ENCODE results near the gene PCDH9.

The PCDH9 gene

DNA sequence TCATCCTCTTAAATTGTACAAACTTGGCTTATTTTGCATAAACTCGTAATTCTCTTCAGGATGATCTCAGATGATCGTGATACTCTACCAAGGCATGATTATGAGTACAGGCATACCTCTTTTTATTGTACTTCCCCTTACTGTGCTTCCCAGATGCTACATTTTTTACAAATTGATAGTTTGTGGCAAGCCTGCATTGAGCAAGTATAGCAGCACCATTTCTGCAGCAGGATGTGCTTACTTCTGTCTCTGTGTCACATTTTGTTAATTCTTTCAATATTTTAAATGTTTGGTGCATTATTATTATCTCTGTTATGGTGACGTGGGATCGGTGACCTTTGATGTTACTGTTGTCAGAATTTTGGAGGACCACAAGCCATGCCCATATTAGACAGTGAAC is 752.3 kb downstream of the PCDH9 start:
- H3K4me1 ChIP-seq (ENCODE audit: control insufficient read depth in 1 of 2, insufficient read depth in 2 of 2, low read length in 2 of 2), result no peaks in the 10 kb centered on the region
- no peaks in the 10 kb centered on the region for H3K9me3 ChIP-seq (ENCODE audit: control insufficient read depth in 1 of 2, low read length in 2 of 2)
- H3K27me3 ChIP-seq (ENCODE audit: control insufficient read depth in 1 of 2, insufficient read depth in 2 of 2, low read length in 2 of 2), result no peaks in the 10 kb centered on the region
- H3K4me3 ChIP-seq (ENCODE audit: low read depth in 1 of 2, low read length in 2 of 2), result no peak overlapping the region
- H3K36me3 ChIP-seq (ENCODE audit: control insufficient read depth in 1 of 2, insufficient read depth in 2 of 2, low read length in 2 of 2), result no peaks in the 10 kb centered on the region
- no peak overlapping the region for H3K9ac ChIP-seq (ENCODE audit: low read depth in 1 of 2, low read length in 2 of 2)
- no peak overlapping the region for H3K27ac ChIP-seq (ENCODE audit: low read depth, low read length)

DNA sequence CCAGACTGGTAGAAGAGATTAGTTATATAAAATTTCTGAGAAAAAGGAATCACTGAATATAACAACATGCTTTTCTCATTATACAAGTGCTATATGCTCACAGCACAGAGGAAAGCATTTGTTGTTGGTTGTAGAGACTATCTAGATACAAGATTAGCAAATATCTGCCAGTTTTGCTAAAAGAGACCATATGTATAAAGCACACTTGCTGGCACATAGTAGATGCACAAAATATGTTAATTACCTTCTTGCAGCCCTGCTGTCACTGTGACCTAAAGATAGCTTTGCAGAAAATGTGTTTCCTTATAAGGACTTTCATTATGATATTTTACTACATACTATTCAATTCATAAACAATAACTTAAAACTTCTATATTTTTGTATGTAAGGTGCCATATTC is 755.1 kb downstream of the PCDH9 start:
- no peaks in the 10 kb centered on the region for H3K9me3 ChIP-seq (ENCODE audit: control insufficient read depth in 1 of 2, low read length in 2 of 2)
- H3K27ac ChIP-seq (ENCODE audit: low read depth, low read length), result no peak overlapping the region
- no peak overlapping the region for H3K9ac ChIP-seq (ENCODE audit: low read depth in 1 of 2, low read length in 2 of 2)
- no peaks in the 10 kb centered on the region for H3K4me1 ChIP-seq (ENCODE audit: control insufficient read depth in 1 of 2, insufficient read depth in 2 of 2, low read length in 2 of 2)
- H3K4me3 ChIP-seq (ENCODE audit: low read depth in 1 of 2, low read length in 2 of 2), result no peak overlapping the region
- no peaks in the 10 kb centered on the region for H3K36me3 ChIP-seq (ENCODE audit: control insufficient read depth in 1 of 2, insufficient read depth in 2 of 2, low read length in 2 of 2)
- H3K27me3 ChIP-seq (ENCODE audit: control insufficient read depth in 1 of 2, insufficient read depth in 2 of 2, low read length in 2 of 2), result no peaks in the 10 kb centered on the region

DNA sequence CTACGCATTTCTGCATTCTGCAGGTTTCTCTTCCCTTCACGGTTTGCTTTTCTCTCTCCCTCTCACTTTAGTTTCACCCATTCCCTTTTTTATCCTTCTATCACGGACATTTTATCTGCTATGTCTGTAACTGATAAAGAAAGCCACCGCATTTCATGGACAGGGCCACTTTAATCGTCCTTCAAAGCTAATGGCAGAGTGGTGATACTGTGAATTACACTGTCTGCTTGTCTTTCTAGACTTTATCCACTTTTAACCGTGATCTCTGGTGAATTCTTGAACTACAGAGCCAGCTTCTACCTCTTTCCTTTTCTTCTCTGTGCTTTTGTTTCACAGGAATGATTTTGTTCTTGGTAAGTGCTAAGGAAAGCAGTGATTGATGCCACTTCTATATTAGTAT is 760.4 kb downstream of the PCDH9 start:
- H3K9ac ChIP-seq (ENCODE audit: low read depth in 1 of 2, low read length in 2 of 2), result no peak overlapping the region
- no peaks in the 10 kb centered on the region for H3K4me1 ChIP-seq (ENCODE audit: control insufficient read depth in 1 of 2, insufficient read depth in 2 of 2, low read length in 2 of 2)
- no peak overlapping the region for H3K27ac ChIP-seq (ENCODE audit: low read depth, low read length)
- no peak overlapping the region for H3K4me3 ChIP-seq (ENCODE audit: low read depth in 1 of 2, low read length in 2 of 2)
- no peaks in the 10 kb centered on the region for H3K36me3 ChIP-seq (ENCODE audit: control insufficient read depth in 1 of 2, insufficient read depth in 2 of 2, low read length in 2 of 2)
- H3K9me3 ChIP-seq (ENCODE audit: control insufficient read depth in 1 of 2, low read length in 2 of 2), result no peaks in the 10 kb centered on the region
- H3K27me3 ChIP-seq (ENCODE audit: control insufficient read depth in 1 of 2, insufficient read depth in 2 of 2, low read length in 2 of 2), result no peaks in the 10 kb centered on the region

DNA sequence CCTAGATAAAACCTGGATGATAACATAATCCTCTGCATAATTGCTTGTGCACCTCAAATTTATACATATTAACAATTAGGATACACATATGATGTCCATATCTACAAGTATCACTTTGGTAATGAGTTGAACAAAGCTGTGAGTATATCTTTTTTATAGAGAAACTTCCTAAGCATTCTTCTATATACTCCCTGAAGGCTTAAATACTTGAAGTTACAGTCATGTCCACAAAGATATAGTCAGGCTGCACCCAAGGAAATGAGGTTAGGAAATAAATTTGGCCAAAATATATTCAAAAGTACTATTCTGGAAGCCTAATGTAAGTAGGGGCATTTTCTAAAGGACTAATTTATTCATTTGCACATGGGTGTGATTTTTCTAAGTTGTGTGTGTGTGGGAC is 761.5 kb downstream of the PCDH9 start:
- Histone ChIP-seq H3K9me3 (ENCODE audit: control insufficient read depth in 1 of 2, low read length in 2 of 2) (no peaks in the 10 kb centered on the region), H3K4me3 (ENCODE audit: low read depth in 1 of 2, low read length in 2 of 2) (no peak overlapping the region), H3K4me1 (ENCODE audit: control insufficient read depth in 1 of 2, insufficient read depth in 2 of 2, low read length in 2 of 2) (no peaks in the 10 kb centered on the region), H3K9ac (ENCODE audit: low read depth in 1 of 2, low read length in 2 of 2) (no peak overlapping the region), H3K36me3 (ENCODE audit: control insufficient read depth in 1 of 2, insufficient read depth in 2 of 2, low read length in 2 of 2) (no peaks in the 10 kb centered on the region), H3K27me3 (ENCODE audit: control insufficient read depth in 1 of 2, insufficient read depth in 2 of 2, low read length in 2 of 2) (no peaks in the 10 kb centered on the region), H3K27ac (ENCODE audit: low read depth, low read length) (no peak overlapping the region)

DNA sequence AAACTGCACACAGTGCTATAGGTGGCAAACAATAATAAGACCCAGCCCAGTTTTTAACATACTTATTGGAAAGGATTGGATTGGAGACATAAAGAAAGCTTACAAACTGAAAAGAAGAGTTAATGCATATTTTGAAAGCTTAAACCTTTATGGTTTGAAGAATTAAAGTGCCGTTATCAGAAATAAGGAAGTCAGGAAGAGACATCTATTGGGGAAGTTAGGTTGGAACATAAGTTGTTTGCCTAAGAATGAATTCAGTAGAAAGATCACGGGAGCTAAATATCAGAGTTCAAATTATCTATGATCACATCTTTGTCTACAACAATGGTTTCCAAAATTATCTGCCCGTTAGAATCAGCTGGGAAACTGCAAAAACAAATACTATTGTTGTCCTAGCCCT is 767.9 kb downstream of the PCDH9 start:
- H3K4me3 ChIP-seq (ENCODE audit: low read depth in 1 of 2, low read length in 2 of 2), result no peak overlapping the region
- no peaks in the 10 kb centered on the region for H3K4me1 ChIP-seq (ENCODE audit: control insufficient read depth in 1 of 2, insufficient read depth in 2 of 2, low read length in 2 of 2)
- no peaks in the 10 kb centered on the region for H3K27me3 ChIP-seq (ENCODE audit: control insufficient read depth in 1 of 2, insufficient read depth in 2 of 2, low read length in 2 of 2)
- H3K9me3 ChIP-seq (ENCODE audit: control insufficient read depth in 1 of 2, low read length in 2 of 2), result no peaks in the 10 kb centered on the region
- no peak overlapping the region for H3K9ac ChIP-seq (ENCODE audit: low read depth in 1 of 2, low read length in 2 of 2)
- no peak overlapping the region for H3K27ac ChIP-seq (ENCODE audit: low read depth, low read length)
- no peaks in the 10 kb centered on the region for H3K36me3 ChIP-seq (ENCODE audit: control insufficient read depth in 1 of 2, insufficient read depth in 2 of 2, low read length in 2 of 2)

DNA sequence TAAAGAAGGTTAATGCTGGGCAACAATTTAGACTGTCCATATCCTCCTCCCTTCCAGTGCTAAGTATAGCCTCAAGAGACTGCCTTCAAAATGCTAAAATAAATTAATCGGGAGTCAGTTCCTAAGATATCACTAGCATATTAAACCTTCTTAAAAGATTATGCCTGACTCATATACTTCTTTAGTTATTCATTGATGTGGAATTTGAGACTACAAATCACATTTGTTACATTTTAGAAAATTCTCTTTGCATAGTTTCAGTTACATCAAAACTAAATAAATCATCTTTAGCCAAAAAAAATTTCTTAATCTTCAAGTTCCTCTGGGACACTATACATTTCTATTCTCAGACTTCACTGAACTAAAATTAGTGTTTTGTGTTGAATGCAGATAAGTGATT is 769.1 kb downstream of the PCDH9 start:
- Histone ChIP-seq H3K27me3 (ENCODE audit: control insufficient read depth in 1 of 2, insufficient read depth in 2 of 2, low read length in 2 of 2) (no peaks in the 10 kb centered on the region), H3K9me3 (ENCODE audit: control insufficient read depth in 1 of 2, low read length in 2 of 2) (no peaks in the 10 kb centered on the region), H3K4me1 (ENCODE audit: control insufficient read depth in 1 of 2, insufficient read depth in 2 of 2, low read length in 2 of 2) (no peaks in the 10 kb centered on the region), H3K36me3 (ENCODE audit: control insufficient read depth in 1 of 2, insufficient read depth in 2 of 2, low read length in 2 of 2) (no peaks in the 10 kb centered on the region), H3K27ac (ENCODE audit: low read depth, low read length) (no peak overlapping the region), H3K4me3 (ENCODE audit: low read depth in 1 of 2, low read length in 2 of 2) (no peak overlapping the region), H3K9ac (ENCODE audit: low read depth in 1 of 2, low read length in 2 of 2) (no peak overlapping the region)

DNA sequence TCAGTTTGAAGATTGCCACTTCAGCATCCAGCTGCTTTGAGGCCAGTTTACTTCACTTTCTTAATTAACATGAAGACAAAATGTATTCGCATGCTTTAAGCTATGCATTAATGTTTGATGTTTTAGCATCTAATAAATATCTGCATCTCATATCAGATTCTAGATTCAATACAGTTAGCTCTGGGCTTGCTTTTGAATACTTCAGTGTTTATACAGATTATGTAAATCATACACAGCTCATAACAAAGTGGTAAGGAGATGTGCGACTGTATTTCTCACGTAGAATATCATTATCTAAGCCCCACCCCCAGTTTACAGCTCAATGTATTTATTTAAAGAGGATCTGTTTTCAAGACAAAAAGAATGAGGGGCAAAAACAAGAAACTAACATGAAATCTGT is 770.5 kb downstream of the PCDH9 start:
- Histone ChIP-seq H3K9me3 (ENCODE audit: control insufficient read depth in 1 of 2, low read length in 2 of 2) (no peaks in the 10 kb centered on the region), H3K36me3 (ENCODE audit: control insufficient read depth in 1 of 2, insufficient read depth in 2 of 2, low read length in 2 of 2) (no peaks in the 10 kb centered on the region), H3K27me3 (ENCODE audit: control insufficient read depth in 1 of 2, insufficient read depth in 2 of 2, low read length in 2 of 2) (no peaks in the 10 kb centered on the region), H3K27ac (ENCODE audit: low read depth, low read length) (no peak overlapping the region), H3K9ac (ENCODE audit: low read depth in 1 of 2, low read length in 2 of 2) (no peak overlapping the region), H3K4me1 (ENCODE audit: control insufficient read depth in 1 of 2, insufficient read depth in 2 of 2, low read length in 2 of 2) (no peaks in the 10 kb centered on the region), H3K4me3 (ENCODE audit: low read depth in 1 of 2, low read length in 2 of 2) (no peak overlapping the region)

DNA sequence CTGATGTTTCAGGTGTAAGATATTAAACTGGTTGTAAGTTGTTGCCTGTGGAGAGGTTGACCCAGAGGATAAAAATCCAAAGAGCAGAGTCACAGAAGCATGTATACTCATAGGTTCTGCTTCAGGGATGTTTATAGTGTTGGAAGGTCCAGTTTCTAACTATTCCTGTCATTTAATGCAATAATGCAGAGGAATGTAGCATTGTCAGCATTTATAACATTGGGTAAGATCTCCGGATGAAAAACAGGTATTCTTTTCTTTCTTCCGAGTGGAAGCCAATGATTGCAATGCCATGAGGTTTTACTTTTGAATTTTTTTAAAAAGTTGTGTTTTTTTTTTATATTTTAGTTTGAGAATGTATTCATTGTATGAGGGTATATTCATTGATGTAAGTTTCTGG is 771.0 kb downstream of the PCDH9 start:
- Histone ChIP-seq H3K9me3 (ENCODE audit: control insufficient read depth in 1 of 2, low read length in 2 of 2) (no peaks in the 10 kb centered on the region), H3K9ac (ENCODE audit: low read depth in 1 of 2, low read length in 2 of 2) (no peak overlapping the region), H3K4me1 (ENCODE audit: control insufficient read depth in 1 of 2, insufficient read depth in 2 of 2, low read length in 2 of 2) (no peaks in the 10 kb centered on the region), H3K27me3 (ENCODE audit: control insufficient read depth in 1 of 2, insufficient read depth in 2 of 2, low read length in 2 of 2) (no peaks in the 10 kb centered on the region), H3K27ac (ENCODE audit: low read depth, low read length) (no peak overlapping the region), H3K4me3 (ENCODE audit: low read depth in 1 of 2, low read length in 2 of 2) (no peak overlapping the region), H3K36me3 (ENCODE audit: control insufficient read depth in 1 of 2, insufficient read depth in 2 of 2, low read length in 2 of 2) (no peaks in the 10 kb centered on the region)

DNA sequence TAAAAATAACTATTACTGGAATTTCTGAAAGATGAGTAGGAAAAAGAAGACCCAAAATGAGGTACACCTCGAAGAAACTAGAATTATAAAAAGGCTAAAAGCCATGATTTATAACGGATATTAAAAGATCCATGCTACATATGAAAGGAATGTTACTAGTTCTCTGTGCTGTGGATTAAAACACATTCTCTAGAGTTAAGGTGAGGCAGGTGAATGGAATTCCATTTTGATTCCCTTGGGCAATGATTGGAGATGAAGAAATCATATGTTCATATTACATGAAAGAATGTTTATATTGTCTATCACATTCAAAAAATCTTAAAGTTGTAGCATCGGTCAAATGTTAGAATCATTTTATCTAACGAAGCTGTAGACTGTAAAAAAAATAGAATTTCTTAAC is 783.7 kb downstream of the PCDH9 start:
- Histone ChIP-seq H3K9me3 (ENCODE audit: control insufficient read depth in 1 of 2, low read length in 2 of 2) (no peaks in the 10 kb centered on the region), H3K27me3 (ENCODE audit: control insufficient read depth in 1 of 2, insufficient read depth in 2 of 2, low read length in 2 of 2) (no peaks in the 10 kb centered on the region), H3K4me3 (ENCODE audit: low read depth in 1 of 2, low read length in 2 of 2) (no peak overlapping the region), H3K4me1 (ENCODE audit: control insufficient read depth in 1 of 2, insufficient read depth in 2 of 2, low read length in 2 of 2) (no peaks in the 10 kb centered on the region), H3K36me3 (ENCODE audit: control insufficient read depth in 1 of 2, insufficient read depth in 2 of 2, low read length in 2 of 2) (no peaks in the 10 kb centered on the region), H3K27ac (ENCODE audit: low read depth, low read length) (no peak overlapping the region), H3K9ac (ENCODE audit: low read depth in 1 of 2, low read length in 2 of 2) (no peak overlapping the region)

DNA sequence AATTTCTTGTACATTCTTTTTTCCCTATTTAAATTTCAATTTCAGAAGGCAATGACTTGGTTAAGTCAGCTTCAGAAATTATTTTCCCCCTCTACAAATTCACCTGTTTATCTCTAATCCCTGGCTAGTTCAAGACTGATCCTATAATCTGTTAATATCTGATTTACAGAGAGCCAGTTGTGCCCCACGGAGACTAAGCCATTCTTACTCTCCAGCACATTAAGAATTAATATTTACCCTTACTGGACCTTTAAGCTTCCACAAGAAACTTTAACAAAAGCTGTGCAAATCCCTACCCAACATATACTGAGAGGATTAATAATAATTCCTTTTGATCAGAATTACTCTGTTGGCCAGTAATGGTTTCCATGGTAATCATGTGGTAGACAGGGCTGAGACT is 786.2 kb downstream of the PCDH9 start:
- no peaks in the 10 kb centered on the region for H3K27me3 ChIP-seq (ENCODE audit: control insufficient read depth in 1 of 2, insufficient read depth in 2 of 2, low read length in 2 of 2)
- H3K4me1 ChIP-seq (ENCODE audit: control insufficient read depth in 1 of 2, insufficient read depth in 2 of 2, low read length in 2 of 2), result no peaks in the 10 kb centered on the region
- peaks cover 0 to 3% of the 10 kb centered on the region in 2 donors for H3K9me3 ChIP-seq (ENCODE audit: control insufficient read depth in 1 of 2, low read length in 2 of 2)
- H3K36me3 ChIP-seq (ENCODE audit: control insufficient read depth in 1 of 2, insufficient read depth in 2 of 2, low read length in 2 of 2), result no peaks in the 10 kb centered on the region
- H3K9ac ChIP-seq (ENCODE audit: low read depth in 1 of 2, low read length in 2 of 2), result no peak overlapping the region
- H3K4me3 ChIP-seq (ENCODE audit: low read depth in 1 of 2, low read length in 2 of 2), result no peak overlapping the region
- H3K27ac ChIP-seq (ENCODE audit: low read depth, low read length), result no peak overlapping the region

DNA sequence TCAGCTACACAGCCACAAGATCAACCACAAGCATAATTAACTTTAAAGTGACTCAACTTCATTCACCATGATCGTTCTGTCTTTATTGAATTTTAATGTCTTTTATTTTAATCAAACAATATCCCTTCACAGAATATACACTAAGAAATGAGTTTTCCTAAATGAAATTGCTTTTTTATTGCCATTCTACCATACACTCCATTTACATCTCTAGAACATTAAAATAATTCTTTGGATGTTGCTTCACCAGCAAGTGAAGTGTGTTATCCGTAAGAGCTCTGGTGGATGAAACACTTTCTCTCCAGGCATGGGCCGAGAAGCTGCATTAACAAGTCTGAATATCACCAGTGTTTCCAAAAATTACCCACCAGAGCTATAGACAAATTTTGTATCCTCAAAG is 789.2 kb downstream of the PCDH9 start:
- no peaks in the 10 kb centered on the region for H3K36me3 ChIP-seq (ENCODE audit: control insufficient read depth in 1 of 2, insufficient read depth in 2 of 2, low read length in 2 of 2)
- H3K27me3 ChIP-seq (ENCODE audit: control insufficient read depth in 1 of 2, insufficient read depth in 2 of 2, low read length in 2 of 2), result no peaks in the 10 kb centered on the region
- H3K27ac ChIP-seq (ENCODE audit: low read depth, low read length), result no peak overlapping the region
- H3K9me3 ChIP-seq (ENCODE audit: control insufficient read depth in 1 of 2, low read length in 2 of 2), result peaks cover 0 to 10% of the 10 kb centered on the region in 2 donors
- H3K4me1 ChIP-seq (ENCODE audit: control insufficient read depth in 1 of 2, insufficient read depth in 2 of 2, low read length in 2 of 2), result no peaks in the 10 kb centered on the region
- no peak overlapping the region for H3K4me3 ChIP-seq (ENCODE audit: low read depth in 1 of 2, low read length in 2 of 2)
- no peak overlapping the region for H3K9ac ChIP-seq (ENCODE audit: low read depth in 1 of 2, low read length in 2 of 2)
